HepG2 (cell line): ENCODE data around the gene TTN. TPM values are rescaled to one million over a fixed set of nuclear protein-coding genes. Genes with fewer than 3 reads are reported as not detected.

Experiments used
- BHLHE40 ChIP-seq: IDR thresholded peaks from 2 replicates; pipeline ENCODE4 v1.6.1; 2011; ENCODE audit warnings: low read length, improper control_type of control experiment
- CREM ChIP-seq, 2 experiments: sonication (generic) in 1 of 2; formaldehyde crosslinking in 1 of 2; IDR thresholded peaks; 2 replicates each; pipeline versions ENCODE4 v1.4.0 to v1.6.1; 2016 to 2020; ENCODE audit warnings: antibody characterized with exemption in 1 of 2, mild to moderate bottlenecking in 1 of 2, missing genetic modification reagents in 1 of 2
- FOXK2 ChIP-seq: fragments of 450-650 bp; IDR thresholded peaks from 2 replicates; pipeline ENCODE4 v1.6.1; 2016
- GABPA ChIP-seq, 2 experiments: IDR thresholded peaks; 2 replicates each; pipeline ENCODE4 v1.6.1; 2011 to 2016; ENCODE audit warnings: low read depth in 2 of 2, low read length in 1 of 2, missing biosample characterization in 1 of 2, missing genetic modification characterization in 1 of 2
- HMGA1 ChIP-seq: sonication (generic); formaldehyde crosslinking; conservative IDR thresholded peaks from 2 replicates; pipeline ENCODE4 v1.4.0; 2020; ENCODE audit warnings: missing genetic modification reagents
- ISL2 ChIP-seq: sonication (generic); formaldehyde crosslinking; IDR thresholded peaks from 2 replicates; pipeline ENCODE4 v1.5.0; 2020; ENCODE audit warnings: missing genetic modification reagents
- JUN ChIP-seq: sonication (generic); formaldehyde crosslinking; IDR thresholded peaks from 2 replicates; pipeline ENCODE4 v1.4.0; 2020; ENCODE audit warnings: mild to moderate bottlenecking, missing genetic modification reagents
- NFE2L1 ChIP-seq: sonication (generic); formaldehyde crosslinking; IDR thresholded peaks from 2 replicates; pipeline ENCODE4 v1.4.0; 2020; ENCODE audit warnings: missing genetic modification reagents, mild to moderate bottlenecking, borderline replicate concordance
- RAD51 ChIP-seq: fragments of 450-650 bp; IDR thresholded peaks from 2 replicates; pipeline ENCODE4 v1.6.1; 2016; ENCODE audit warnings: borderline replicate concordance
- RBM39 ChIP-seq: fragments of 200-400 bp; formaldehyde crosslinking; IDR thresholded peaks from one replicate; pipeline ENCODE4 v1.6.1; 2018; ENCODE audit warnings: antibody characterized with exemption, mild to moderate bottlenecking, low read depth, low read length; ENCODE audit not compliant: poor library complexity, severe bottlenecking
- REXO4 ChIP-seq: sonication (generic); formaldehyde crosslinking; IDR thresholded peaks from 2 replicates; pipeline ENCODE4 v1.8.0; 2022; ENCODE audit warnings: missing genetic modification reagents, mild to moderate bottlenecking, borderline replicate concordance
- RORA ChIP-seq: sonication (generic); formaldehyde crosslinking; IDR thresholded peaks from 2 replicates; pipeline ENCODE4 v1.5.0; 2020; ENCODE audit warnings: mild to moderate bottlenecking, missing genetic modification reagents, moderate library complexity
- SSRP1 ChIP-seq: IDR thresholded peaks from 2 replicates; pipeline ENCODE4 v1.6.1; 2016; ENCODE audit warnings: control low read depth
- STAG1 ChIP-seq: sonication (generic); formaldehyde crosslinking; IDR thresholded peaks from 2 replicates; pipeline ENCODE4 v1.4.0; 2020; ENCODE audit warnings: missing genetic modification reagents
- TBL1XR1 ChIP-seq: fragments of 150-350 bp; IDR thresholded peaks from 2 replicates; pipeline ENCODE4 v1.6.1; 2014; ENCODE audit warnings: borderline replicate concordance, low read length; ENCODE audit not compliant: partially characterized antibody
- THAP11 ChIP-seq: IDR thresholded peaks from 2 replicates; pipeline ENCODE4 v1.6.1; 2016; ENCODE audit warnings: missing biosample characterization, missing genetic modification reagents
- ZBTB8A ChIP-seq: sonication (generic); formaldehyde crosslinking; IDR thresholded peaks from 2 replicates; pipeline ENCODE4 v1.4.0; 2020; ENCODE audit warnings: mild to moderate bottlenecking, low read depth, missing genetic modification reagents, borderline replicate concordance
- ZFP1 ChIP-seq: IDR thresholded peaks from 2 replicates; pipeline ENCODE4 v1.6.1; 2016
- ZFP82 ChIP-seq: sonication (generic); formaldehyde crosslinking; IDR thresholded peaks from 2 replicates; pipeline ENCODE4 v1.5.1; 2020; ENCODE audit warnings: mild to moderate bottlenecking, missing genetic modification reagents, borderline replicate concordance
- ZNF124 ChIP-seq: sonication (generic); formaldehyde crosslinking; IDR thresholded peaks from 2 replicates; pipeline ENCODE4 v1.4.0; 2020; ENCODE audit warnings: missing genetic modification reagents
- ZNF530 ChIP-seq: sonication (generic); formaldehyde crosslinking; IDR thresholded peaks from 2 replicates; pipeline ENCODE4 v1.5.0; 2020; ENCODE audit warnings: low read depth, mild to moderate bottlenecking, missing genetic modification reagents
- ZNF652 ChIP-seq: IDR thresholded peaks from 2 replicates; pipeline ENCODE4 v1.6.1; 2016; ENCODE audit warnings: low read depth, borderline replicate concordance
- ZNF670 ChIP-seq: sonication (generic); formaldehyde crosslinking; IDR thresholded peaks from 2 replicates; pipeline ENCODE4 v1.8.0; 2022; ENCODE audit warnings: mild to moderate bottlenecking, missing genetic modification reagents, borderline replicate concordance
- ZNF678 ChIP-seq: sonication (generic); formaldehyde crosslinking; IDR thresholded peaks from 2 replicates; pipeline ENCODE4 v1.4.0; 2020; ENCODE audit warnings: mild to moderate bottlenecking, missing genetic modification reagents
- polyA plus RNA-seq, 8 experiments: library from polyadenylated mRNA; depleted of rRNA in 3 of 8; stranded (reverse) in 7 of 8; unstranded in 1 of 8; fragments of >200 nt; fragmentation: Illumina TruSeq in 4 of 8; extraction: Trizol in 4 of 8; gene quantifications; 2 replicates each; pipeline versions ENCODE4 v1.2.1 to v1.2.3, GENCODE V29; 2011 to 2016; ENCODE audit warnings: low read depth in 4 of 8, missing spikeins in 1 of 8, mixed read lengths in 1 of 8; ENCODE audit not compliant: insufficient read depth in 1 of 8
- total RNA-seq, 5 experiments: library from RNA; depleted of rRNA; stranded (reverse); fragments of >200 nt; fragmentation: Illumina TruSeq; extraction: Trizol; gene quantifications; 2 replicates each; pipeline ENCODE4 v1.2.3, GENCODE V29; 2016; ENCODE audit warnings: low read depth in 1 of 5
- TF ChIP-seq, protein P1 (sequence below): sonication (generic); formaldehyde crosslinking; IDR thresholded peaks from 2 replicates; pipeline ENCODE4 v1.4.0; 2020; ENCODE audit warnings: mild to moderate bottlenecking, missing genetic modification reagents
- TF ChIP-seq, protein P2 (sequence below): IDR thresholded peaks from 2 replicates; pipeline ENCODE4 v1.6.1; 2016; ENCODE audit warnings: missing compliant biosample characterization, missing genetic modification reagents, borderline replicate concordance
- TF ChIP-seq, protein P3 (sequence below): sonication (generic); formaldehyde crosslinking; IDR thresholded peaks from 2 replicates; pipeline ENCODE4 v1.4.0; 2020; ENCODE audit warnings: missing genetic modification reagents, borderline replicate concordance

Gene TTN
- total and polyA plus RNA-seq, 2 of the 13 experiments (the other 11 are each of a cell fraction or from before 2014, with no cell fraction given): under 0.01 TPM

DNA sequence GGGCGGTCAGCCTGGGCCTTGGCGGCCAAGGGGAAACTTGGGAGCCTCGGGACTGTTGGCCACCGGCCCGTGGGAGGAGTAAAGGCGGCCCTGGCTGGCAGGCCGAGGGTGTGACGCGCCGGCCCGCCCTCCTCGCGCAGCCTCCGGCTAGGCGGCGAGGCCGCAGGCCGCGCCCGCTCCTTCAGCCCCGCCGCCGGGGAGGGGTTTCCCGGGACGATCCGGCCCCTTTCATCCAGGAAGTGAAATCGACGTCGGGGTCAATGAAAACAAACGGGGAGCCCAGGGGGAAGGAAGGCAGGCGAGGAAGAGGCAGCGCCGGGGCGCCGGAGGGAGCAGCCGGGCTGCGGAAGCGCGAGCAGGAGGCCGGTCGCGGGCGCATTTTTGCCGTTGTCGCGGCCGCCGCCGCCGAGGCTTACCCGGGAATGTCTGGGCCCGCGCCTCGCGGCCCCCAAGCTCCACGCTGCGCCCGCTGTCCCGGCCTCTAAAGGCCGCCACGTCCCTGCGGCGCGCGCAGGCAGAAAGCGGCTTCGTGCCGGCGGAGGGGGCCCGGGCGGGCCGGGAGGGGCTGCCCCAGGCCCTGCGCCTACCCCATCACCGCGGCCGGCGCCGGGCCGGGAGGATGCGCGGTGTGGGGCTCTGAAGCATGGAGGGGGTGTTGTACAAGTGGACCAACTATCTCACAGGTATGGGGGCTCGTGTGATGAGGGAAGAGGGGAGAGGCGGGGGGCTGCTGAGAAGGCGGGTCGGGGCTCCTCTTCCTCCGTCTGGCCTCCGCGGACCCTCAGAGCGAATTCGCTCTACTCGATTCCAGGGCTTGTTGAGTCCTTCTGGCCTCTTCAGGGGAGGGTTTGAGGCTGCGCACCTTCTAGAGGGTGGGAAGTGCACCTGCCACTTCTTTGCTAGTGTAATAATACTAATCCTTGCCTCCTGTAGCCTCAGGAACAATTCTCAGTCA lies 326.7 kb downstream of the TTN start, which contains the start of gene PLEKHA3 (continued):
- no peak for TF ChIP-seq REXO4 (CRISPR knock-in tag)
- no peak for TF ChIP-seq BHLHE40
- TF ChIP-seq ZFP1: no peak
- no peak for TF ChIP-seq TBL1XR1
- no peak; the same call in 1 of the 2 replicates for TF ChIP-seq STAG1
- TF ChIP-seq, protein P1, sequence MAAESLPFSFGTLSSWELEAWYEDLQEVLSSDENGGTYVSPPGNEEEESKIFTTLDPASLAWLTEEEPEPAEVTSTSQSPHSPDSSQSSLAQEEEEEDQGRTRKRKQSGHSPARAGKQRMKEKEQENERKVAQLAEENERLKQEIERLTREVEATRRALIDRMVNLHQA (CRISPR knock-in tag): no peak
- no peak for TF ChIP-seq NFE2L1 (CRISPR knock-in tag)
- peak; percentile 91 for TF ChIP-seq ZFP82
- no peak for TF ChIP-seq ZNF678 (CRISPR knock-in tag)
- no peak for TF ChIP-seq ZBTB8A (CRISPR knock-in tag)
- TF ChIP-seq GABPA (IDR thresholded peaks at IDR 0.05; ENCODE audit: low read depth, low read length): peak; percentile 43; the same call in 1 of the 2 replicates
- TF ChIP-seq GABPA (CRISPR knock-in tag; IDR thresholded peaks at IDR 0.05; ENCODE audit: low read depth): peak; percentile 83
- no peak for TF ChIP-seq ZNF652
- TF ChIP-seq JUN: 0 out of 2 replicates have a peak, but pooled peaks have one; percentile 51
- TF ChIP-seq HMGA1 (CRISPR knock-in tag): no peak
- TF ChIP-seq, protein P2, sequence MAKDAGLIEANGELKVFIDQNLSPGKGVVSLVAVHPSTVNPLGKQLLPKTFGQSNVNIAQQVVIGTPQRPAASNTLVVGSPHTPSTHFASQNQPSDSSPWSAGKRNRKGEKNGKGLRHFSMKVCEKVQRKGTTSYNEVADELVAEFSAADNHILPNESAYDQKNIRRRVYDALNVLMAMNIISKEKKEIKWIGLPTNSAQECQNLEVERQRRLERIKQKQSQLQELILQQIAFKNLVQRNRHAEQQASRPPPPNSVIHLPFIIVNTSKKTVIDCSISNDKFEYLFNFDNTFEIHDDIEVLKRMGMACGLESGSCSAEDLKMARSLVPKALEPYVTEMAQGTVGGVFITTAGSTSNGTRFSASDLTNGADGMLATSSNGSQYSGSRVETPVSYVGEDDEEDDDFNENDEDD (CRISPR knock-in tag): peak; percentile 65; the same call in 1 of the 2 replicates
- peak; percentile 75; the same call in 1 of the 2 replicates for TF ChIP-seq ISL2 (CRISPR knock-in tag)
- no peak for TF ChIP-seq CREM (IDR thresholded peaks at IDR 0.05)
- no peak for TF ChIP-seq CREM (CRISPR knock-in tag; IDR thresholded peaks at IDR 0.05)
- no peak for TF ChIP-seq RORA (CRISPR knock-in tag)
- no peak for TF ChIP-seq FOXK2
- 0 out of 2 replicates have a peak, but pooled peaks have one; percentile 66 for TF ChIP-seq ZNF670
- TF ChIP-seq, protein P3, sequence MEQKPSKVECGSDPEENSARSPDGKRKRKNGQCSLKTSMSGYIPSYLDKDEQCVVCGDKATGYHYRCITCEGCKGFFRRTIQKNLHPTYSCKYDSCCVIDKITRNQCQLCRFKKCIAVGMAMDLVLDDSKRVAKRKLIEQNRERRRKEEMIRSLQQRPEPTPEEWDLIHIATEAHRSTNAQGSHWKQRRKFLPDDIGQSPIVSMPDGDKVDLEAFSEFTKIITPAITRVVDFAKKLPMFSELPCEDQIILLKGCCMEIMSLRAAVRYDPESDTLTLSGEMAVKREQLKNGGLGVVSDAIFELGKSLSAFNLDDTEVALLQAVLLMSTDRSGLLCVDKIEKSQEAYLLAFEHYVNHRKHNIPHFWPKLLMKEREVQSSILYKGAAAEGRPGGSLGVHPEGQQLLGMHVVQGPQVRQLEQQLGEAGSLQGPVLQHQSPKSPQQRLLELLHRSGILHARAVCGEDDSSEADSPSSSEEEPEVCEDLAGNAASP (CRISPR knock-in tag): peak; percentile 25; the same call in 1 of the 2 replicates
- TF ChIP-seq THAP11 (CRISPR knock-in tag): peak; percentile 71
- no peak for TF ChIP-seq RAD51
- no peak for TF ChIP-seq ZNF124 (CRISPR knock-in tag)
- no peak for TF ChIP-seq SSRP1 (CRISPR knock-in tag)
- peak; percentile 93 for TF ChIP-seq RBM39
- TF ChIP-seq ZNF530 (CRISPR knock-in tag): no peak
